GM18499 (cell line): ENCODE results near the gene RNF31.

ENCODE experiments used
- ATAC-seq: cut with Tn5 transposase; IDR thresholded peaks from one replicate; pipeline ENCODE4 v1.9.1; 2021; ENCODE audit warnings: moderate number of reproducible peaks; ENCODE audit not compliant: insufficient read depth, unreplicated experiment

RNF31 gene

DNA sequence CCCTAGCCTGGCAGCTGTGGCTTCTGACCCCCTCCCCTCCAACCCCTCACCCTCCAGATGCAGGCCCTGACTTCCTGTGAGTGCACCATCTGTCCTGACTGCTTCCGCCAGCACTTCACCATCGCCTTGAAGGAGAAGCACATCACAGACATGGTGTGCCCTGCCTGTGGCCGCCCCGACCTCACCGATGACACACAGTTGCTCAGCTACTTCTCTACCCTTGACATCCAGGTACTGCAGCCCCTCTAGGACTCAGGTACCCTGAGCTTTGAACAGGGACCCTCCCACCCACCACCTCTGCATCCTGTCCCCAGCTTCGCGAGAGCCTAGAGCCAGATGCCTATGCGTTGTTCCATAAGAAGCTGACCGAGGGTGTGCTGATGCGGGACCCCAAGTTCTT is 7.8 kb downstream of the RNF31 start:
- no peak for ATAC-seq

DNA sequence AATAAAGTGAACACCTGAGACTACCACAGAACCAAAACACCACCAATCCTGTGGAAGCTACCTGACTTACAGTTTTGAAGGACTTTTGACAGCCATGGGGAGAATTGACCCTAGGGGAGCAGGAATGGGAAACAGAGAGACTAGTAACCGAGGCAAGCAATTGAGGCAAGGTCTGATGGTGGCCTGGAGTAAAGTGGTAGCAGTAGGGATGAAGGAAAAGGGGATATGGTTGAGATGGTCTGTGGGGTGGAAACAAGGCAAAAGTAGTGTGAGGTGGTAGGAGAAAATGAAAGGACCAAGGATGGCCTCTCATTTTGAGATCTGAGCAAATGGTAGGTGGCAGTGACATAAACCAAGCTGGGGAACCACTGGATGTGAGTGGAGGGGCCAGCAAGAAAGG is 9.5 kb downstream of the RNF31 start:
- no peak for ATAC-seq

GRCh38 chr14:24157331-24157730 is 10.0 kb downstream of the RNF31 start:
- no peak for ATAC-seq

GRCh38 chr14:24159777-24160498 is 12.6 kb downstream of the RNF31 start:
- ATAC-seq: no peak

DNA sequence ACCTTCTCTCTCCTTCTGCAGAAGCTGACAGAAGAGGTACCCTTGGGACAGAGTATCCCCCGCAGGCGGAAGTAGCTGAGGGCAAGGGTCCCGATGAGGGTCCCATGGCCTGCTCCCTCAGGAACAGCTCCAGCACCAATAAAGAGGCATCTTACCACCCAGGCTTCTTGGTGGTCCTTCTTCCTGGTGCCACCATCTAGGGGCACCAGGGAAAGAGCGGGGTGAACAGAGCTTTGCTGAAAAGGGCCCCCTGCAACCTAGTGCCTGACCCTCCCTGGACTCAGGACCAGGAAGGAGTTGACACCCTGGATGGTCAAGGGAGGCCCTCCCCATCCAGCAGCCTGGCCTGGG is 13.2 kb downstream of the RNF31 start:
- ATAC-seq: no peak

DNA sequence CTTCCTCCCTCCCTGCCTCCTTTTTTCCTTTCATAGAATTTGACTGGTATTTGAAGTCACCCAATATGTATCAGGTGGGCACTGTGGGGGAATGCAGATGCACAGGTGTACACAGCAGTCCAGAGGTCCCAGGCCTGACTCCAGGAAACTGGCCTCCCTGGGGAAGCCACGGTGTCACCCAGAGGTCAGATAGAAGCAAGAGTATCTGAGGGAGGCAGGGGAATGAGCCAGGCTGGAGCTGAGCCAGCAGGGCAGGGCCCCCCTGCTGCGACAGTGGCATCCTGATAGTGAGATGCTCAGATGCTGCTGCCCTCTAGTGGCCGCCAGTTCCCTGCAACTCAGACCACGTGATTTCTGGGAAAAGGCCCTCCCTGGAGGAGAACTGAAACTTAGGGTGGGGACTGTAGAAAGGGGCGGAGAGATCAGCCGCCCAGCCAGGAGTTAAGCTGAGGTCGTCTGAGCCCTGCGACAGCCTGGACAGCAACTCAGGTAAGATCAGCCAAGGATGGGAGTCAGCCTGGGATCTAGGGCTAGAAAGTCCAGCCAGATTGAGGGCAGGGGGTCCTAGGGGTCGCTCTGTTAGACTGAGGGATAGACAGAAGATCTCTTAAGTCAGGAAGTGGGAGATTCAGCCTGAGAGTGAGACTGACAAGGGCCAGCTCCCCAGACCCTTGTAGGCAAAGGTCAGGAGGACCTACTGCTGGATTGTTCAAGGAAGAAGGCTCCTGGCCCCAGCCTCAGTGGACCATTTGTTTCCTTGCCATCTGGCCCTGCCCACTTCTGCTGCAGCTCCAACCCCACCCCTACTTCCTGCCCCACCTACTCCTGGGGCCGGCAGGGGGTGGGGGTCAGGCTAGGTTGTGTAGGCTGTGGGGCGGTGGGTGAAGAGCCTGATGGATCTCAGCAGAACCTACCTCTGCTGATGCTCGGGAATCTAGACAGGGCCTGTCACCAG is 13.8 kb downstream of the RNF31 start, which contains the start of gene IRF9:
Gene IRF9, plus strand, starts transcription at position 416 of the 955 bp plus-strand sequence. CDS start 880 bp downstream, outside the sequence.
- ATAC-seq: peak; percentile 67

DNA sequence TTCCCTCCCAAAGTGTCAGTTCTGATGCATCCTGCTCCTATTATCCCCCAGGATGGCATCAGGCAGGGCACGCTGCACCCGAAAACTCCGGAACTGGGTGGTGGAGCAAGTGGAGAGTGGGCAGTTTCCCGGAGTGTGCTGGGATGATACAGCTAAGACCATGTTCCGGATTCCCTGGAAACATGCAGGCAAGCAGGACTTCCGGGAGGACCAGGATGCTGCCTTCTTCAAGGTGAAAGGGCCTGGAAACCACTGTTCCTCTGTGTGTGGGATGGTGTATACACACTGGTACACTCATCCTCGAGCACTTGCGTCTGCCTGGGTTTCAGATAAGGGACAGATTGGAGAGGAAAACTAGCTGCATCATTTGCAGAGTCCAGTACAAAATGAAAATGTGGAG is 14.8 kb downstream of the RNF31 start:
- ATAC-seq: no peak

DNA sequence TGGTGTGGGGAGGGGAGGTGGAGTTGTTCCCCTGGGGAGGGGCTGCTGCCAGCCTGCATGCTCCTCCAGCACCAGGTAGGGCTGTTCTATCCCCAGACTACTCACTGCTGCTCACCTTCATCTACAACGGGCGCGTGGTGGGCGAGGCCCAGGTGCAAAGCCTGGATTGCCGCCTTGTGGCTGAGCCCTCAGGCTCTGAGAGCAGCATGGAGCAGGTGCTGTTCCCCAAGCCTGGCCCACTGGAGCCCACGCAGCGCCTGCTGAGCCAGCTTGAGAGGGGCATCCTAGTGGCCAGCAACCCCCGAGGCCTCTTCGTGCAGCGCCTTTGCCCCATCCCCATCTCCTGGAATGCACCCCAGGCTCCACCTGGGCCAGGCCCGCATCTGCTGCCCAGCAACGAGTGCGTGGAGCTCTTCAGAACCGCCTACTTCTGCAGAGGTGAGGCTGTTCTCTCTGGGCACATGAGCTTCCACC is 17.3 kb downstream of the RNF31 start:
- ATAC-seq: no peak

- no peak for ATAC-seq
These were observed 18.5 kb downstream of the RNF31 start for GRCh38 chr14:24165785-24166184.

- no peak for ATAC-seq
These were observed 20.3 kb downstream of the RNF31 start for GRCh38 chr14:24167469-24168114.

- ATAC-seq: peak; percentile 78
These were observed 24.3 kb downstream of the RNF31 start, which contains the start of gene REC8 for GRCh38 chr14:24171422-24172260. Gene REC8, plus strand, starts transcription at chr14:24172080. Its CDS starts 473 bp downstream, at chr14:24172553.

- ATAC-seq: peak; percentile 3
These were observed 25.1 kb downstream of the RNF31 start for GRCh38 chr14:24172261-24172860.

DNA sequence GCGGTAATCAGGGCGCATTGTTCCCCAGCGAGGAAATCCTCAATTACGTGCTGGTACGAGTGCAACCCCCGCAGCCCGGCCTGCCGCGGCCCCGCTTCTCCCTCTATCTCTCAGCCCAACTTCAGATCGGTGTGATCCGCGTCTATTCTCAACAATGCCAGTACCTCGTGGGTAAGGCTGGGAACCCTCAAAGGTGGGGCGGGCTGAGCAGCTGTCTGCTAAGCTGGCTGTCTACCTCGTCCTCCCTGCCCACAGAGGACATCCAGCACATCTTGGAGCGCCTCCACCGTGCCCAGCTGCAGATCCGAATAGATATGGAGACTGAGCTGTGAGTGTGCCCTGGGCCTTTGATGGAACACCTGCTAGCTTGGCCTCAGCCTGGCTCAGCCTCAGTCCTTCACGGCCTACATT is 25.6 kb downstream of the RNF31 start:
- no peak for ATAC-seq

DNA sequence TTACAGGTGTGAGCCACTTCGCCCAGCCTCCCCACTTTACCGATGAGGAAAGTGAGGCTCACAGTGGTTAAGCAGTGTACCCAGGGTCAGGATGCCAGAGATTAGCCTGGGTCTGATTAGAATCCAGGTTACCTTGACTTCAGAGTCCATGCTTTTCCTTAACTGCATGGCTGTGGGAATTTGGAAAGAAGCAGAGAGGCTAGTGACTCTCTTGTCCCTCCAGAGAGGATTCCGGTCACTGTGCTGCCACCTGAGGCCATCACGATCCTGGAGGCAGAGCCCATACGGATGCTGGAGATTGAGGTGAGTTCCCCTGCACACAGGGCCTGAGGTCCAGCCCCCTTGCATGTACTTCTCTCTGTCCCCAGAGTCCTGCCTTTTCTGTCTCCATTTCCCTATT is 29.3 kb downstream of the RNF31 start:
- ATAC-seq: no peak

GRCh38 chr14:24177041-24177825 is 29.9 kb downstream of the RNF31 start:
- ATAC-seq: no peak

DNA sequence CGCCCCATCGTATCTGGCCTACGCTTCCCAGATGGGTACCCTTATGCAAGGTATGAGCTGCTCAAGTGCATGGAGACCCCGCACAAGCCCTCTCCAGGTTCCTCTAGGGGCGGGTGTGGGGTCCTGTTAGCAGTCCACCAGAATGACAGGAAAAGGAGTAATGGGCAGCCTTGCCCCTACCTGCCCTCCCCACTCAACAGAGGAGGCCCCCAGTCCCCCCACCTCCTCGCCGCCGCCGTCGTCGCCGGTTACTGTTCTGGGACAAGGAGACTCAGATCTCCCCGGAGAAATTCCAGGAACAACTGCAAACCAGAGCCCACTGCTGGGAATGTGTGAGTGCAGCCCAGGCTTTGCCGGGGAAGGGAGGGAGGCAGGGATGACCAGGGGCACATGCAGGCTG is 30.6 kb downstream of the RNF31 start:
- no peak for ATAC-seq

GRCh38 chr14:24178399-24179178 is 31.3 kb downstream of the RNF31 start:
- ATAC-seq: no peak
